GM18868 (cell line): ENCODE results near the gene IL12RB2.
A peak's percentile ranks its signal among the peaks of the same experiment; 100 is the strongest.
"Not testable (repeated sequence)": the region's sequence is repeated elsewhere in the genome, so short reads cannot be mapped to it uniquely, and the experiment has no call there.

Experiments
- ATAC-seq: cut with Tn5 transposase; IDR thresholded peaks from one replicate; pipeline ENCODE4 v1.9.1; 2021; ENCODE audit warnings: mild to moderate bottlenecking, moderate library complexity; ENCODE audit not compliant: unreplicated experiment

IL12RB2 gene

DNA sequence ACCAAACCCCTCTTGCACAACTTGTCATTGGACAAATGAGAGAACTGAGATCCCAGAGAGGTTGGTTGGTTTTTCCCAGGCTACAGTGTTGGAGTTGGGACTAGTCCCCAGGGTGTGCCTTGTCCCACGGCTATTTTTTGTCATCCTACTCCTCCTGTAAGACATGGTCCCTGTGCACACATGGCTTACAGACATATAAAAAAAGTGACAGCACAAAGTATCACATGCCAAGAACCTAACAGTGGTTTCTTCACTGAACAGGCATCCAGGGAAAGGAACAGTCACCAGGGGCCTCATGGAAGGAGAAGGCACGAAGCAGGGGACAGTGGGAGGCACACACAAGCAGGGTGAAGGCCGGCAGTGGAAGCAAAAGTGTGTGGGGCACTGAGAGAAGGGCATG, 86.1 kb downstream of the IL12RB2 start:
- ATAC-seq = no peak

GRCh38 chr1:67394548-67394947, 86.9 kb downstream of the IL12RB2 start:
- ATAC-seq = no peak

DNA sequence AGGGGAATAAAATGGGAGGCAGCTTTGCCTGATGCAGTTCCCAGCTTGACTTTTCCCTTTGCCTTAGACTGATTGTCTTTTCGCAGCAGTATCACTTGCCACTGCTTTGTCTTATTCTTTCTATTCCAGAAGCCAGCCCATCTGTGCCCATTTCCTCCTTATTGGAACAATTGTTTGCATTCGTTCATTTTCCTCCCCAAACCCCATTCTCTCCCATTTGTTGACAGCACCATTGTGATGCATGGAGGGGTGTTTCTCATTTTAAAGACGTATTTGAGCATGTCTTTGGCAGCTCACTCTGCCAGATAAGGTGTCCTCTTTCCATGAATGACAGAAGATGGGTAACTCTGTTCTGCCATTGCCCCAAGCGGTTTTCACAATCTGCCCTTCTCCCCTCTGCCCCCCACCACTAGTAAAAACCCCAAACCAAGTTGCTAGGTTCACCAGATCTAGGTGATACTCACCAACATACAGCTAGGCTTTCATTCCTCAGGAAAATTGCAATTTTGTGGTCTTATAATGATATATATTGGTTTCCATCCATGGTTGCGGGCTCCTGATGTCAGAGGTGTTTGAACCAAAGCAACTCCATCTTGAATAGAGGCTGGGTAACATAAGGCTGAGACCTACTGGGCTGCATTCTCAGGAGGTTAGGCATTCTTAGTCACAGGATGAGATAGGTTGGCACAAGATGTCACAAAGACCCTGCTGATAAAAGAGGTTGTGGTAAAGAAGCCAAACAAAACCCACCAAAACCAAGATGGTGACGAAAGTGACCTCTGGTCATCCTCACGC, 91.7 kb downstream of the IL12RB2 start:
- ATAC-seq = no peak

- not testable (repeated sequence) for ATAC-seq
Measured at GRCh38 chr1:67400029-67400786, 92.5 kb downstream of the IL12RB2 start.

GRCh38 chr1:67401443-67401842, 93.8 kb downstream of the IL12RB2 start:
- ATAC-seq = no peak

DNA sequence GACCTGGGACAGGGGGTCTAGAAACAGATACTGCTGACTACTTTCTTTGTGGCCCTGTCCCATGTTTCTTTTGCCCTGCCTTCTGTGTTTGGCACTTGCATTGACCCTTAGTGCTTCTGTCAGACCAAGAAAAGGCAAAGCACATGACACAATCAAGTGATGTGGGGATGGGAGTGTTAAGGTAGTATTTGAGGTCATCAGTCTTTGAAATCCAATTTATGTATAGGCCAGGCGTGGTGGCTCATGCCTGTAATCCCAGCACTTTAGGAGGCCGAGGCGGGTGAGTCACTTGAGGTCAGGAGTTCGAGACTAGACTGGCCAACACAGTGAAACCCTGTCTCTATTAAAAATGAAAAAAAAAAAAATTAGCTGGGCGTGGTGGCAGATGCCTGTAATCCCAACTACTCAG, 96.5 kb downstream of the IL12RB2 start:
- ATAC-seq = no peak

- no peak for ATAC-seq
Measured at GRCh38 chr1:67405473-67406245, 98.0 kb downstream of the IL12RB2 start.

DNA sequence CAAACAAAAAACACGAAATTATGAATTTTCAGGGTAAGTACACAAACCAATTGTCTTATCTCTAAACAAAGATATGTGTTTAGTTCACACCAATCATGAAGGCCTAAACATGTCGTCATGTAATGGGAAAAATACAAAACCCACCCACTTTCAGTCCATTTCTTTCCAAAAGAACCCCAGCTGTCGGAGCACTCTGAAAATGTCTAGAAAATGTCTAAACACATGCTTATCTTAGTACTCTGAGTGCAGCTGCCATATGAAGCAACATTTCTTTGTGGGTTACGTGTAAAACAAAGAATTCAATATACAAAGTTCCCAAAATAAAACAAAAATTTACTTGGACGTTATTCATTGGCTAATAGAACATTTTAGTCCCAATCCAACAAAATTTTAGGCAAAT, 99.8 kb downstream of the IL12RB2 start:
- ATAC-seq = no peak

- ATAC-seq = no peak
Measured at GRCh38 chr1:67408148-67408547, 100.5 kb downstream of the IL12RB2 start.

GRCh38 chr1:67413101-67413500, 105.4 kb downstream of the IL12RB2 start:
- not testable (repeated sequence) for ATAC-seq

DNA sequence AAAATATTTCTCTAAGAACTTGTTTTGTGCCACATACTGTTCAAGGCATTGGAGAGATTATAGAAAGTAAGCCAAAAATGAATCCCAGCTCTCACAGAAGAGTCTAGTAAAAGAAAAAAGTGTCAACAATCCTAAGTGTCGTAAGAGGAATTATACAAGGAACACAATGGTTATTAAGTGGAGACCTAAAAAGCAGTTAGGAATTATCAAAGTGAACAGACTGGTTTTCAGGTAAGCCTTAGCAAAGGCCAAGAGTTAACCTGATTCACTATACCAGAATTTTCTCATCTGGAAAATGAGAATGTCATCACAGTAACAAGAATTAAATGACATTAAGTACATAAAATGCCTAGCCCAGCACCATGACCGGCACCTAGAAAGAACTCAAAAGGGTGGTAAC, 106.9 kb downstream of the IL12RB2 start:
- no peak for ATAC-seq

DNA sequence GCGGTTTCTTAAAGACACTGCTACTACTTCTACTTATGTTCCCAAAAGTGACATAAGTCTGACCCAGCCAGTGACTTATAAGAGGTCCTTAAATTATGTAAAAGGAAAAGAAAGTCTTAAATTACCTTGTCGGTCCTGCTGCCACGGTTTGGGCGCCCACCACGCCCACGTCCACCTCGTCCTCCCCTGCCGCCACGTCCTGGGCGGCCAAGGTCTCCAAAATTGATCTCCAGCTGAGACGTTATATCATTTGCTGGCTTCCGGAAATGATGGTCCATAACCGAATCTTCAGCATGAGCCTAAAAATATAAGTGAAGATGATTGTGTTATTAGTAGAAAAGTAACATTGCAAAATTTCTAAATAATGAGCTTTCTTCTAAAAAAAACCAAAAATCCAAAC, 107.4 kb downstream of the IL12RB2 start:
- no peak for ATAC-seq

DNA sequence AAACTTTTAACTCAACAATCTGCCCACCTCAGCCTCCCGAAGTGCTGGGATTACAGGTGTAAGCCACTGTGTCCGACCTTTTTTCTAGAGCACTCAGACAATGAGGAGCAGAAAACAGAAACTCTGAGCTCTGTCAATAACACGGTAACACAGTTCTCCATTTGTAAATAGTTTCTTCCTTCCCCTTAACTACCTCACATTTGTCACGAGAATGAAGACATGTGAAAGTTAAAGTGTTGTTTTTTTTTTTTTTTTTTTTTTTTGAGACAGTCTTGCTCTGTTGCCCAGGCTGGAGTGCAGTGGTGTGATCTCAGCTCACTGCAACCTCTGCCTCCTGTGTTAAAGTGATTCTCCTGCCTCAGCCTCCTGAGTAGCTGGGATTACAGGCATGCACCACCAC, 110.1 kb downstream of the IL12RB2 start:
- not testable (repeated sequence) for ATAC-seq

DNA sequence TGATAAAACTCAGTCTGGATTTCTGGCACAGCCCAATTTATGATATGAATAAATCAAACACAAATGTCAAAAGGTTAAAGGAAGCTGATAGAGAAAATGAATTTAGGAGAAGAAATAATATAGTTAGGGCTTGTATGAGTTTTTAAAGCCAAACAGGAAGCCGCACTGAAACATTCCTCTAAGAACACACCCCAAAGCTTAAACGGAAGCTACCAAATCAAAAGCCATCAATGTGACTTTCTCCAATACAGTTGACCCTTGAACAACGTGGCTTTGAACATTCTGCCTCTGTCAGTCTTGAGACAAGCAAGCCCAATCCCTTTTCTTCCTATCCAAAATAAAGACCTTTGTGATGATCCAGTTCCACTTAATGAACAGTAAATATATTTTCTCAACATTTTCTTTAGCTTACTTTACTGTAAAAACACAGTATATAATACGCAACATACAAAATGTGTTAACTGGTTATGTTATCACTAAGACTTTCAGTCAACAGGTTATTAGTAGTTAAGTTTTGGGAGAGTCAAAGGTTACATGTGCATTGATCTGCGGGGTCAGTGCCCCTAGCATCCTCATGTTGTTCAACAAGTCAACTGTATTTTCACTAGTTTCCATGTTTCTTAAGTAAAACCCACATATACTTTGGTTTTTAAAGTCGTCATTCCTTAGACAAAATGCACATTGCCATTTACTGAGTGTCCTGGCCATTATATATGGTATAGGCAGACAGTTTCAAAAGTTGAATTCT, 111.3 kb downstream of the IL12RB2 start:
- no peak for ATAC-seq

- no peak for ATAC-seq
Measured at GRCh38 chr1:67420835-67421492, 113.3 kb downstream of the IL12RB2 start.

- ATAC-seq = no peak
Measured at GRCh38 chr1:67427465-67427864, 119.8 kb downstream of the IL12RB2 start.

DNA sequence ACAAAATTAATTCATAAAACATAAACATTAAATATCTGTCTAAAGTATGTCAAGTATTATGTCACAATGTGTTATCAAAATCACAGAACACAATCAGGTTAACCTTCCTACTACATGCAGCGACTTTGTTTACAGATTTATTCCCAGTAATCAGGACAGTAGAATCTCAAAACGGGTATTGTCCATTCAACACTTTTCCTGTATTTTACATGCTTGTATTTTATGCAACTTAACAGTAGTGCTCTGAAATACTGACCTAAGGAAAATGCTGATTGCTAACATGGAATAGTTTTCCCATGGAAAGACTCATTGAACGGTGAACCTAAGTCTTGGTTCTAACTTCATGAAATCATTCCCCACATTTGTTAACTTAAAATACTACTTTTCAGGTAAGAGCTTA, 120.3 kb downstream of the IL12RB2 start:
- no peak for ATAC-seq

DNA sequence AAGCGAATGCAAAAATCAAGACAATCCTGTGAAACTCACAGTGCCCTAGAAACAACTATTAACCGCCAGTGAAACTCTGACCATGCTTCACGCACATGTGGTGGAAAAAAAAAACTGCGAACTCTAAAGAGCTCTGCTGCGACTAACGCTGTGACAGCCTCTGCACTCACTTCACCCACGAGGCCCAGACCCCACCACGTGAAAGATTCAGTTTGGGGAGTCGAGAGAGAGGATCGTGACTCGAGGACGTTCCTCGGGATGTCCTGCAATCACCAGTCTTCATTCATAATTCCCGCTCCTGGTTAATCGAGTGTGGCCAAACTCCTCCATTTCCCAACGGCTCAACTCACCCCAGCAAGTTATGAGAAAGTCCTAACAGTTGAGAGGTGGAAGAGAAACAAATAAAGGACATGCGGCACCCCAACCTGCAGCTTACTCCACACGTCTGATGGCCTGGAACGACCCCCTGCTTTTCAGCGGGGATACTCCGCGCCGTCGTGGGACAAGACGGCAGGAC, 121.4 kb downstream of the IL12RB2 start:
- no peak for ATAC-seq

DNA sequence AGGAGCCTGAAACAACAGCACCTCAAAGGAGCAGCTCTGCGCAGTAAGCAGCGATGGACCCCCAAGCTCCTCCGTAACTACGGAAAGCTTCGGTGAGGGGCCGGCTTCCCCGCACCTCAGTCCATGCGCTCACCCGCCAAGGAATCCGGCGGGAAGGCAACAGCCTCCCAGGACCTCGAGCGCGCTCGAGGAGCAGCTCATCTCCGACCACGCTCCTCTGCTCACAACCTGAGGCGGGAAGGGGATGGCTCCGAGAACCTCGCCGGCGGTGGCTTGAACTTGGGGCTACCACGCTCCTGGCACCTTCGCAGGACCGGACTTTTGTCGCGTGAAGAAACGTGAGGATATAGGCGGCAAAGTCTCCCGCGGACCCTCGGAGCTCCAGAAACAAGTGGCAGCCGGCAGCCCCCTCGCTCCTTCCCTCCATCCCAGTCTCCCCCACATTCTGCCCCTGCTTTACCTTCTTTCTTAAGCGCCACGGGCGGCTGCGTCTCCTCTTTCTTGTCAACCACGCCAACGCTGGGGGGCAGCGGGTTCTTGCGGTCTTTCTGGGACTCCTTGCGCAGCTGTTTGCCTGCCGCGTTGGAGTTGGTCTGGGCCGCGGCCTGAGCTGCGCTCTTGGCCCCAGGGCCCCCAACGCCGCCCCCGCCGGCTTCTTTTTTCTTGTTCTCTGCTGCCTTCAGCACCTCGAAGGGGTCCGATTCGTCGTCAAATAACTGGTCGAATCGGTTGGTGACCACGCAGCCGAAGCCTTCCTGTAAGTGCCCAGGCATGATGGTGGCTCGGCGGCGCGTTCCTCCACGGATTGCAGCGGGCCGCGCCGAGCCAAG, 122.1 kb downstream of the IL12RB2 start:
- ATAC-seq = peak; percentile 0
